Measurements from ENCODE around the gene SZRD1.

DNA sequence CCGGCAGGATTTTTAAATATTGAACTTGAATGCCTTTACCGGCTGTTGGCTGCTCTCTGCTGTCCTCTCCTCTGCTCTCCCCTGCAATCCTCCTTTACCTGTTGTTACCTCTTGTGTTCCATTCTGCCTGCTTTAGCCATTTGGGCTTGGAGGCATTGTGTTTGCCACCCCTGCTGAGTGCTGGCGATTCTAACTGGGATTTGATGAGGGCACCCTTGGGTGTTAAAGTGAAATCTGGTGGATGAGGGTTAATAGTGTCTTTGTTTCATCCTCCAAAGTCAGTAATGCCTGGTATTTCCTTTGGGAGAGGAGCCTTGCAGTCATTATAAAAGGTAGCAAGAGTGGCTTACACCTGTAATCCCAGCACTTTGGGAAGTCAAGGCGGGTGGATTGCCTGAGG is 9.9 kb downstream of the SZRD1 start:
- TF ChIP-seq CTCF (IDR thresholded peaks at IDR 0.05) (no peak), POLR2A (IDR thresholded peaks at IDR 0.05) (no peak), POLR2AphosphoS5 (IDR thresholded peaks at IDR 0.05) (no peak), EP300 (IDR thresholded peaks at IDR 0.05) (no peak)

All from sigmoid colon (tissue), 4 donors.